OCI-LY3 (cell line): Measurements from ENCODE around the gene NAV2.

Source experiments
- H2AFZ ChIP-seq: fragments of 200-600, 300-600 bp; shearing (Covaris generic); 2 replicates; pipeline ENCODE4 v1.6.0; 2014; ENCODE audit warnings: antibody characterized with exemption, low read depth, low read length
- H3K27ac ChIP-seq: fragments of 200-600, 300-600 bp; sonication (generic); 2 replicates; pipeline ENCODE4 v1.5.1; 2014; ENCODE audit warnings: mild to moderate bottlenecking, low read length, moderate library complexity, mixed read lengths
- H3K27me3 ChIP-seq: fragments of 200-600, 300-600 bp; sonication (generic); 2 replicates; pipeline ENCODE4 v1.6.1; 2014; ENCODE audit warnings: low read depth, low read length, mixed read lengths
- H3K36me3 ChIP-seq: fragments of 200-600, 300-600 bp; sonication (generic); replicated peaks from 2 replicates; pipeline ENCODE3; 2014; ENCODE audit warnings: low read depth, low read length, mixed read lengths
- H3K4me1 ChIP-seq: fragments of 300-600, 200-600 bp; sonication (generic); 2 replicates; pipeline ENCODE4 v1.6.1; 2014; ENCODE audit warnings: low read length, mixed read lengths
- H3K4me2 ChIP-seq: fragments of 200-600, 300-600 bp; sonication (generic); 2 replicates; pipeline ENCODE4 v1.6.1; 2014; ENCODE audit warnings: low read length, mixed read lengths
- H3K4me3 ChIP-seq: fragments of 300-600, 200-600 bp; sonication (generic); 2 replicates; pipeline ENCODE4 v1.5.1; 2014; ENCODE audit warnings: antibody characterized with exemption, mild to moderate bottlenecking, low read length, moderate library complexity
- H3K79me2 ChIP-seq: fragments of 300-600, 200-600 bp; shearing (Covaris generic); 2 replicates; pipeline ENCODE4 v1.6.1; 2014; ENCODE audit warnings: mild to moderate bottlenecking, low read length, mixed read lengths
- H3K9ac ChIP-seq: fragments of 300-600, 200-600 bp; shearing (Covaris generic); 2 replicates; pipeline ENCODE4 v1.6.0; 2014; ENCODE audit warnings: mild to moderate bottlenecking, low read length, moderate library complexity
- H3K9me3 ChIP-seq: fragments of 200-600, 300-600 bp; shearing (Covaris generic); 2 replicates; pipeline ENCODE4 v1.6.1; 2014; ENCODE audit warnings: low read length, mixed read lengths; ENCODE audit not compliant: insufficient read depth
- H4K20me1 ChIP-seq: fragments of 200-600, 300-600 bp; sonication (generic); 2 replicates; pipeline ENCODE4 v1.6.1; 2016; ENCODE audit warnings: low read length, mixed read lengths; ENCODE audit not compliant: insufficient read depth
- CTCF ChIP-seq: fragments of 200-600, 300-600 bp; sonication (generic); IDR thresholded peaks from 2 replicates; pipeline ENCODE4 v1.5.1; 2014; ENCODE audit warnings: antibody characterized with exemption, low read length, low read depth
- EZH2phosphoT487 ChIP-seq: fragments of 200-600 bp; shearing (Covaris generic); IDR thresholded peaks from 2 replicates; pipeline ENCODE4 v1.6.1; 2018; ENCODE audit warnings: antibody characterized with exemption, mixed run types, low read depth

Gene NAV2

GRCh38 chr11:20137637-20138036 is 425.0 kb downstream of the NAV2 start:
- Histone ChIP-seq H3K4me1 (peaks cover 5% of the 10 kb centered on the region; the same call in 1 of the 2 replicates), H3K27ac (no peak overlapping the region), H3K9ac (no peak overlapping the region), H2AFZ (no peak overlapping the region), H3K36me3 (no peaks in the 10 kb centered on the region), H3K9me3 (no peaks in the 10 kb centered on the region), H3K27me3 (peaks cover 38% of the 10 kb centered on the region), H4K20me1 (no peaks in the 10 kb centered on the region), H3K4me2 (no peak overlapping the region), H3K4me3 (no peak overlapping the region), H3K79me2 (no peaks in the 10 kb centered on the region)
- TF ChIP-seq EZH2phosphoT487: no peak
- no peak for TF ChIP-seq CTCF

- Histone ChIP-seq H4K20me1 (no peaks in the 10 kb centered on the region), H3K36me3 (no peaks in the 10 kb centered on the region), H3K79me2 (no peaks in the 10 kb centered on the region), H3K4me2 (no peak overlapping the region), H3K9ac (no peak overlapping the region), H2AFZ (no peak overlapping the region), H3K4me1 (peaks cover 5% of the 10 kb centered on the region; the same call in 1 of the 2 replicates), H3K27ac (no peak overlapping the region), H3K27me3 (peaks cover 46% of the 10 kb centered on the region), H3K4me3 (no peak overlapping the region), H3K9me3 (no peaks in the 10 kb centered on the region)
- TF ChIP-seq EZH2phosphoT487 (no peak), CTCF (no peak)
Measured at GRCh38 chr11:20138707-20139106, 426.1 kb downstream of the NAV2 start.

- Histone ChIP-seq H3K27me3 (peaks cover 11% of the 10 kb centered on the region), H3K79me2 (no peaks in the 10 kb centered on the region), H2AFZ (no peak overlapping the region), H3K9ac (no peak overlapping the region), H3K4me3 (no peak overlapping the region), H3K4me1 (no peaks in the 10 kb centered on the region), H3K27ac (no peak overlapping the region), H4K20me1 (no peaks in the 10 kb centered on the region), H3K9me3 (no peaks in the 10 kb centered on the region), H3K4me2 (no peak overlapping the region), H3K36me3 (no peaks in the 10 kb centered on the region)
- TF ChIP-seq CTCF: no peak
- no peak for TF ChIP-seq EZH2phosphoT487
Measured at GRCh38 chr11:20154381-20154780, 441.7 kb downstream of the NAV2 start.

GRCh38 chr11:20155683-20156279 is 443.1 kb downstream of the NAV2 start:
- no peak overlapping the region for H3K4me3 ChIP-seq
- no peaks in the 10 kb centered on the region for H3K4me1 ChIP-seq
- H4K20me1 ChIP-seq: no peaks in the 10 kb centered on the region
- no peak overlapping the region for H3K27ac ChIP-seq
- no peaks in the 10 kb centered on the region for H3K9me3 ChIP-seq
- H2AFZ ChIP-seq: no peak overlapping the region
- no peak overlapping the region for H3K9ac ChIP-seq
- H3K4me2 ChIP-seq: no peak overlapping the region
- H3K27me3 ChIP-seq: peaks cover 11% of the 10 kb centered on the region
- no peaks in the 10 kb centered on the region for H3K79me2 ChIP-seq
- TF ChIP-seq CTCF (no peak), EZH2phosphoT487 (no peak)
- H3K36me3 ChIP-seq: no peaks in the 10 kb centered on the region
